Stimulated activated CD4-positive, alpha-beta T cell treated with anti-CD3 and anti-CD28 coated beads, TNF-alpha, amount 100 ng/mL, for 24 hours (primary cell): ENCODE data around the gene C1orf159.
"Not testable (repeated sequence)": the region's sequence is repeated elsewhere in the genome, so short reads cannot be mapped to it uniquely, and the experiment has no call there.

Experiments used
- DNase-seq, 3 experiments: peaks; one replicate each; pipeline ENCODE4 v3.0.0-alpha.2; 2020; ENCODE audit warnings: low read depth in 3 of 3

C1orf159 gene

GRCh38 chr1:1067284-1067859, 48.5 kb downstream of the C1orf159 start:
- DNase-seq, result no peak

- DNase-seq, result no peak
Measured at GRCh38 chr1:1066403-1067283, 49.2 kb downstream of the C1orf159 start.

GRCh38 chr1:1065940-1066304, 50.0 kb downstream of the C1orf159 start:
- not testable (repeated sequence) for DNase-seq

GRCh38 chr1:1065265-1065939, 50.5 kb downstream of the C1orf159 start:
- DNase-seq, result no peak

GRCh38 chr1:1063945-1064831, 51.7 kb downstream of the C1orf159 start:
- peak; percentile 70 to 94 (median 73) for DNase-seq

GRCh38 chr1:1063261-1063944, 52.5 kb downstream of the C1orf159 start:
- DNase-seq, result no peak

GRCh38 chr1:1062348-1063163, 53.3 kb downstream of the C1orf159 start:
- no peak for DNase-seq

GRCh38 chr1:1061682-1062345, 54.1 kb downstream of the C1orf159 start:
- no peak for DNase-seq

GRCh38 chr1:1060281-1061000, 55.4 kb downstream of the C1orf159 start:
- no peak for DNase-seq

GRCh38 chr1:1059494-1060280, 56.2 kb downstream of the C1orf159 start:
- peak; percentile 84 to 92 (median 90) for DNase-seq

- DNase-seq, result peak in 1 of 3 experiments; percentile 45
Measured at GRCh38 chr1:1058921-1059493, 56.9 kb downstream of the C1orf159 start.

- no peak for DNase-seq
Measured at GRCh38 chr1:1058088-1058905, 57.6 kb downstream of the C1orf159 start.

- not testable (repeated sequence) for DNase-seq
Measured at GRCh38 chr1:1057769-1058087, 58.2 kb downstream of the C1orf159 start.

- no peak for DNase-seq
Measured at GRCh38 chr1:1055841-1056736, 59.8 kb downstream of the C1orf159 start.

GRCh38 chr1:1054971-1055370, 60.9 kb downstream of the C1orf159 start:
- DNase-seq, result no peak

- DNase-seq, result no peak
Measured at GRCh38 chr1:1054099-1054700, 61.7 kb downstream of the C1orf159 start.
